GM12873 (cell line): ENCODE results near the gene LSMEM2.

Experiments
- TF ChIP-seq, protein P1 (sequence below): IDR thresholded peaks from 2 replicates; pipeline ENCODE4 v1.5.1; 2012; ENCODE audit warnings: low read depth, mild to moderate bottlenecking, moderate library complexity, low read length, control low read depth; ENCODE audit not compliant: insufficient read depth; ENCODE audit errors: missing control alignments

Gene LSMEM2

GRCh38 chr3:50321336-50322114 lies 42.6 kb downstream of the LSMEM2 start:
- TF ChIP-seq, protein P1, sequence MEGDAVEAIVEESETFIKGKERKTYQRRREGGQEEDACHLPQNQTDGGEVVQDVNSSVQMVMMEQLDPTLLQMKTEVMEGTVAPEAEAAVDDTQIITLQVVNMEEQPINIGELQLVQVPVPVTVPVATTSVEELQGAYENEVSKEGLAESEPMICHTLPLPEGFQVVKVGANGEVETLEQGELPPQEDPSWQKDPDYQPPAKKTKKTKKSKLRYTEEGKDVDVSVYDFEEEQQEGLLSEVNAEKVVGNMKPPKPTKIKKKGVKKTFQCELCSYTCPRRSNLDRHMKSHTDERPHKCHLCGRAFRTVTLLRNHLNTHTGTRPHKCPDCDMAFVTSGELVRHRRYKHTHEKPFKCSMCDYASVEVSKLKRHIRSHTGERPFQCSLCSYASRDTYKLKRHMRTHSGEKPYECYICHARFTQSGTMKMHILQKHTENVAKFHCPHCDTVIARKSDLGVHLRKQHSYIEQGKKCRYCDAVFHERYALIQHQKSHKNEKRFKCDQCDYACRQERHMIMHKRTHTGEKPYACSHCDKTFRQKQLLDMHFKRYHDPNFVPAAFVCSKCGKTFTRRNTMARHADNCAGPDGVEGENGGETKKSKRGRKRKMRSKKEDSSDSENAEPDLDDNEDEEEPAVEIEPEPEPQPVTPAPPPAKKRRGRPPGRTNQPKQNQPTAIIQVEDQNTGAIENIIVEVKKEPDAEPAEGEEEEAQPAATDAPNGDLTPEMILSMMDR: peak; percentile 74

- TF ChIP-seq, protein P1: no peak
These were observed 43.2 kb downstream of the LSMEM2 start for GRCh38 chr3:50322115-50322385.

- TF ChIP-seq, protein P1: no peak
These were observed 43.7 kb downstream of the LSMEM2 start, which contains the start of gene HYAL2 for GRCh38 chr3:50322386-50323091. Gene HYAL2 (minus strand): TSS chr3:50322745. CDS start chr3:50320489, 2,256 bp downstream.

DNA sequence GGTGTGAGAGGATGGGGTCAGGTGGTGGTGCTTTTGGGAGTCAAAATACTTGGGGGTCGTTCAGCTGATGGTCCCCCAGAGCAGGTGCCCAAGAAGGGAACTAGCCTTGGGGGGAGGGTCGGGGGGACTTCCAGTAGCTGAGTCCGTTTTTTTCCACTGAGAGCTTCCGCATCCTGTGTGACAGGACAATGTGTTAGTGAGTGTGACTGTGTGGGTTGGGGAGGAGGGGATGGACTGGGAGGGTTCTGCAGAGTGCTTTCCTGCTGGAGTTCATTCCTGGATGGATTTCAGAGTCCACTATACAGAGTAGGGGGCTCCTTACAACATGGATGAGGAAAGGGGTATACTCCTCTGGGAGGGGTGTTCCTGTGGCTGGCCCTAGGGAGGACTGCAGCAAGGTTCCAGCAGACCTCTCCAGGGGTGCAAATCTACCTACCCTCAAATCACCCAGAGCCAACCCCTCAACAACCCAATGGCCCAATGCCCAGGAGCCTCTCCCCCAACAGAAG lies 44.3 kb downstream of the LSMEM2 start:
- TF ChIP-seq, protein P1: no peak

DNA sequence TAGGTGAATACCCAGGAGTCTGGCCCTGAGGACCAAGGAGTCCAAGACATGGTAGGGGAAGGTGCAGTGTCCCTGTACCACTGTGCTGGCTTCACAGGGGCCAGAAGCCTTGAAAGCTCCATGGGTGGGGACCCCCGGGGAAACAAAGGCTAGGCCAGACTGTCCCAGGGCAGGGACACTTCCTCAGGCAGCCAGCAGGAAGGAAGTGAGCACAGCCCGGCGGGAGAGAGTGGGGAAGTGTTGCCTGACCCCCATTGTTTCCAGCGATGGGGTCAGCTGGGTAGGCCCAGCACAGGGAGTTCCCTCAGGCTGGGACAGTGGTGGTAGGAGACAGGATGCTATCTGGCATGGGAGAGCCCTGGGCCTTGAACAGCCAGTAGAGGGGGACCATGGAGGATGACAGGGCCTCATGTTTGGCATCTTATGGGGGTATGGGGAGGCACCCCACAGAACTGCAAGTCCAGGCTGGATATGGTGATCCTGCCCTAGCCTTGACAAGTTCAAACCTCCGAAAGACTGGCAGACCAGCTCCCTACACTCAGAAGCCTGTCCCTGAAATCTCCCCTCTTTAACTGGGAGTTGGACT lies 44.8 kb downstream of the LSMEM2 start:
- TF ChIP-seq, protein P1: no peak

DNA sequence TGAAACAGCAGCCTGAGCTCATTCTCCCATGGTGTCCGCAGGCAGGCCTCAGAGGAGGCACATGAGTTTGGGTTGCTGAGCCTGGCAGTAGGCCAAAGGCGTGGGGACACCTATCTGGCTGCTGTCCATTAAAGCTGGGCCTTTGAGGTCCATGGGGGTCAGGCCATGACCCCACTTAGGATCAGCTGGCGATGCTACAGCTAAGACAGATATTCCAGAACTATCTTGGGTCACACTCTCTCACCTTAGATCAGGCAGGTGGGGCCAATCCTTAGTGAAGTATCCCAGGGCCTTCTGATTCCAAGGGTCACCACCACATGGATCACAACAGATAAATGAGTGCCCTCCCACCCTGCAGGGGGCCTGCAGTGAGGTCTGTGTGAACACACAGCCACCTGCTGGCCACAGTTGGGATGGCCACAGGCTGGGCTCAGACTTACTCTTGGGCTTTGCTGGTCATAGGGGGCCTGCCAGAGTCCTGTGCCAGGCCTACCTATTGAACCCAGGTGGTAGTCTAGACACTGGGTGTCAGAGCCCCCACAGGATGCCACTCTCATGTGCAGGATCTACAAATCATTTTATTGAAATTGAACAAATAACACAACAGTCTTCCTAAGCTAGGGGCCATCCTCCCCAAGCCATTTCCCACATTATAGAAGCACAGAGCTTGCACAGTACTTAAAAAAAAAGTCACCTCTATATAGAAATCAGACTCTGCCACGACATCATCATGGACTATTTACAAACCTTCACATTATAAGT lies 45.6 kb downstream of the LSMEM2 start:
- TF ChIP-seq, protein P1: peak; percentile 88

GRCh38 chr3:50325113-50325480 lies 46.2 kb downstream of the LSMEM2 start:
- TF ChIP-seq, protein P1: no peak
